ENCODE measurements around the gene STOML1.

GRCh38 chr15:74024687-74025086 is 32.6 kb upstream of the STOML1 start:
- no peak for TF ChIP-seq POLR2AphosphoS5 (IDR thresholded peaks at IDR 0.05; ENCODE audit: low read depth, low read length)
- TF ChIP-seq TAF1 (IDR thresholded peaks at IDR 0.05; ENCODE audit: borderline replicate concordance, insufficient read depth, low read length): no peak
- TF ChIP-seq SIN3A (IDR thresholded peaks at IDR 0.05; ENCODE audit: borderline replicate concordance, insufficient read depth, low read length): no peak

All from PFSK-1 (cell line).